SHP77 (cell line): ENCODE measurements around the gene SLC35B4.
"Not testable (repeated sequence)": the region's sequence is repeated elsewhere in the genome, so short reads cannot be mapped to it uniquely, and the experiment has no call there.

ENCODE experiments used
- DNase-seq, 2 experiments: peaks; one replicate each; lab custom pipeline; 2025; lab: John Stamatoyannopoulos, UW

Gene SLC35B4

DNA sequence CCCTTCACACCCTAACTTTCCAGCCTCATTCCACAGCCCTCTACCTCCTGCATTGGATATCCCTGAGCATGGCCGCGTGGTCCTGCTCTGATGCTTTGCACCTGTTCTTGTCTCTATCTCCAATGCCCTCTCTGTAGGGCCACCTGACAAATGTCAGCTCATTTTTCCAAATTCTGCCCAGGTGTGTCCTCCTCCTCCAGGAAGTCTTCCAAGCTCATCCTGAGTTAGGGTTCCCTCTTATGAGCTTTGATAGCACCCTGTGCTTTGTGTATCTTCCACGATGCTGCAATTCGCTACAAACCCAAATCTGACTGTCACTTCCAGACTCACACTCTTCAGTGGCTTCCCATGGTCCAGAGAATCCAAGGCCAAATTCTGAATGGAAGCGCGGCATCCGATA, 14.7 kb upstream of the SLC35B4 start:
- no peak for DNase-seq

DNA sequence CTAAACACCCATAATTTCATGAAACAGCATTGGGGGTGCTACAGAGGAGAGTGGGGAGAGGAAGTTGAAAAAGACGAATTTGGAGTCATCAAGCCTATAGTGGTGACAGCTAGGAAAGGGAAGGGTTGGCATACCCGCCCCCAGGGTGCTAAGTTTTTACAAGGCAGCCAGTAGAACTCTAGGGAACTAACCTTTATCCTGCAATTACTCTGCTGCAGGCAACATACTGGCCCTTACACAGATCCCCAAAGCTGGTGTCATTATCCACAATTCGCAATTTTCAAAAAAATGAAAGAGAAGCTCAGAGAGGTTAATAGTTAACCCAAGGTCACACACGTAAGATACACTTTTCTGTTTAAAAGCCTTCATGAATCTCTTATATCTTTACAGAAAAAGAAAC, 14.2 kb upstream of the SLC35B4 start:
- DNase-seq, result no peak

- no peak for DNase-seq
Observed at GRCh38 chr7:134329614-134330346, 13.1 kb upstream of the SLC35B4 start.

DNA sequence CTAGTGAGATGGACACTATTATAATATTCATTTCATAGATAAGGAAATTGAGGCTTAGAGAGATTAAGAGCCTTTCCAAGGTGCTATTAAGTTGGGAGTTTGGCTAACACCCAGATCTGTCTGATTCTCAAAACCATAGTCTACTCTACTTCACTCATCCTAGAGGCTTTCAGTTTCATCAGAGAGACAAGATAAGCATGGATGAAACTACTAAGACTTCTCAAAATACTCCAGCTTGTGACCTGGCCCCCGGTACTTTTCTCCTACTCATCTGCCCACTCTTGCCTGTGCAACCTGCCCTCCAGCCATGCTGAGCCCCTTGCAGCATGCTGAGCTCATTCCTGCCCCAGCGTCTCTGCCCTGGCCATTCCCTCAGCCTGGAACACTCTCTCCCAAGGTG, 12.2 kb upstream of the SLC35B4 start:
- no peak for DNase-seq

DNA sequence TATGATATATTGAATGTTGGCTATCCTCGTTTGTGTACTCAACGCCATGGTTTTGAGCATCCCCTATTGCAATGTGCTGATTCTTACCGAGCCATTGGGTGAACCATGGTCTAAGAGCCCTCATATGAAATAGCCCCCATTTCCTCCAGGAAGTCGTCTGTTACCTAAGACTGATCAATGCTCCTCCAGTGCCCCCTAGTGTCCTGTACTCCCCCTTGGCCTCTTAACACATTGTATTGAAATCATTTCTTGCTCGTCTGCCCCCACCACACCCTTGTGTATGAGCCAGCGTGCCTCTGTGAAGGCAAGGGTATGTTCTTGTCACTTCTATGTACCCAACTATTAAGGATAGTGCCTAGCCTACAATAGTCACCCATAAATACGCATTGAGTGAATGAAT, 11.2 kb upstream of the SLC35B4 start:
- peak; percentile 36 to 44 for DNase-seq

- DNase-seq, result no peak
Observed at GRCh38 chr7:134324107-134324506, 7.4 kb upstream of the SLC35B4 start.

GRCh38 chr7:134320201-134320600, 3.5 kb upstream of the SLC35B4 start:
- DNase-seq, result no peak

GRCh38 chr7:134318443-134318842, 1.7 kb upstream of the SLC35B4 start:
- no peak for DNase-seq

- DNase-seq, result no peak
Observed at GRCh38 chr7:134317434-134317833, 704 bp upstream of the SLC35B4 start.

- no peak for DNase-seq
Observed at GRCh38 chr7:134315679-134316538, 821 bp downstream of the SLC35B4 start.

DNA sequence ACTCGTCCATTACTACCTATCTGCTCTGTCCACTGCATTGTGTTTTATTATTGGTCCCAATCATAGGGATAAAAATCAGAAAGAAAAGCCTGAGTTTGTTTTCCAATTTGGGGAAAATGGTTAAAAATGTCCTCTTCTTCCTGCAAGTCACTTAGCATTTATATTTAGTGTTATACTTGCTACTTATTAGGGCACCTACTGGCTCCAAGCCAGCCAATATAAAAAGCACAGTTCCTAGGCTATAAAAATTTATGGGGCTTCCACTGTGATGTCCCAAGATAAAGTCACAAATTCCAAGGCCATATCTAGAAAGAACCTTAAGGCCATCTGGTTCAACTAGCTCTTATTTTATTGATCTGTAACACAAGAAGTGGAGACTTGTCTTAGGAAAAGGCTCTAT, 3.2 kb downstream of the SLC35B4 start:
- DNase-seq, result no peak

- no peak for DNase-seq
Observed at GRCh38 chr7:134312717-134313116, 4.0 kb downstream of the SLC35B4 start.

- no peak for DNase-seq
Observed at GRCh38 chr7:134311807-134312206, 4.9 kb downstream of the SLC35B4 start.

- no peak for DNase-seq
Observed at GRCh38 chr7:134308548-134308947, 8.2 kb downstream of the SLC35B4 start.

DNA sequence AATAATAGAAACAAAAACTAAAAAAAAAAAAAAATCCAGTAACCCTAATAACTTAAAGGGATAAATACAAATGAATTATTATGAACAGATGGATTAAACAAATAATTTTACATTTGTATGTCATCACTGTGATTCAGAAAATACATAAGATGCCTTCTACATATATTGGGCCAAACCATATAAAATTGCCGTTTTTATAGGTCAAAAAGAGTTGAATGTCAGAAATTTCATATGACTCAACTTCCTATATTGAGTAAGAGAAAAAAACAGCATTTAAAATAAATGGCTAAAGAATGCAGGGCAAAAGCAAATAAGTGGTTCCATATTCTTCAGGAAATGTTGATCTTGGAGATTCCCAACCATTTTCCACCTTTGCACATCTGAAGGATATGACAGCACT, 9.4 kb downstream of the SLC35B4 start:
- DNase-seq, result no peak

DNA sequence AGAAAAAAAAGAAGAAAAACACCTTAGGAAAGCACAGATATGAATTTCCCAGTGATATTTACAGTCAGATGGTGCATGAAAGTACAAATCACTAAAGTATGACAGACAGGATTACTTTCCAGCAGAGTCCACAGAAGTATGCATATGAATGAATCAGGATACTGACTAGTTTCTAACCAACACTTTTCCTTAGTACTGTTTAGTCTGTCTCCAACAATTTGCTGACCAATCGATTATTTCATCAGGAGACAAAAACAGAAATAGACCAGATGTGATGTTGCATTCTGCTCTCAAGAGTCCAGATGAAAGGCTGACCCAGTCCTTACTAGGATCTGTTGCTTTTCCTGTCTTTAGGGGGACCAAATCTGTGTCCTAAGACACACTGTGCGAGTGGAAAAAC, 14.6 kb downstream of the SLC35B4 start:
- DNase-seq, result no peak

DNA sequence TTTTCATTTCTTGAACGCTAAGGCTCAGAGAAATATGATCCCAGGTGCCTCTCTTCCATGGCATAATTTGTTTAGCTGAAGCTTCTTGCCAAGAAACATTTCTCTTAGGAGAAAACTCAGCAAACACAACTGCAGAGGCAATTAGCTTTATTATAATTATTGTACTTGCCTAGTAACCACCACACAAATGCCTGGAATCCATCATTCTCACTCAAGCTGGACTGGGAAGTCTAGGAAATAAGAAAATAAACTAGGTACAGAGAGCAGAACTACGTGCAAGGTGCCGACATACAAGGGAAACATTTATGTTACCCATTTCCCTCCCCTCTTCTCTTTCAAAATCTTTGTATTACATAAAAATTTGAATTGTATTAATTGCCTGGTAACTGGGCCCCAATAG, 15.1 kb downstream of the SLC35B4 start:
- DNase-seq, result no peak

GRCh38 chr7:134300988-134301387, 15.7 kb downstream of the SLC35B4 start:
- DNase-seq, result no peak

DNA sequence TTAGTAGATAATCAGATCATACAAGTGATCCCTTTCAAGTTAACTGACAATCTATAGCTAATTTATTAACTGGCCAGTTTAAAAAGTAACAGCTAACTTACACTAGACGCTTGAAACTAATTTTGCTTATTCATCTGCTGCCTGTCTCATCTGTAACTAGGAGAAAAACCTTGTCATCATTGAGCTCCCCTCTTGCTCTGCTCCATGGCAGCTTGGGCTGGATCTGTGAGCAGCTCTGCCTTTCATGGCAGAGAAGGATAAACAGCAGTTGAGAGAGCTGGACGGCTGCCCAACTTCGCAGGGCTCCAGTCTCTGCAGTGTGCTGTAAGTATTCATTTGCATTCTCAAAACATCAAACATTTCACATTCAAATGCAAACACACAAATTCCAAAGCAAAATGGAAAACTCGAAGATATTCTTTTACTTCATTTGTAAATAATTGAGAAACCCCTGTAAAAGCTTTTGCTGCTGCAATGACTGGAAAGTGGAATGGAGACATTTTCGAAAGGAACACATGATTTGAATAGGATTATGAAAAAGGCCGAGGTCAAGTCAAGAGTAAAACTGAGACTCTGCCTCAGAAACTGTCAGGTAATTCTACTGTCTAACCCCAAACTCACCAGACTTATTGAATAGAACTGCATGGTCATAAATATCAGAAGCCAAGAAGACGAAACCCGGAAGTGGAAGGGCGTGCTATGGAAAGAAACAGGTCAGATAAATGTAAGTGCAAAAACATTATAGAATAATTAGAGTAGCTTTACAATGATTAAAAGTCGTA, 17.6 kb downstream of the SLC35B4 start:
- DNase-seq, result no peak

GRCh38 chr7:134297489-134297888, 19.2 kb downstream of the SLC35B4 start:
- DNase-seq, result no peak

DNA sequence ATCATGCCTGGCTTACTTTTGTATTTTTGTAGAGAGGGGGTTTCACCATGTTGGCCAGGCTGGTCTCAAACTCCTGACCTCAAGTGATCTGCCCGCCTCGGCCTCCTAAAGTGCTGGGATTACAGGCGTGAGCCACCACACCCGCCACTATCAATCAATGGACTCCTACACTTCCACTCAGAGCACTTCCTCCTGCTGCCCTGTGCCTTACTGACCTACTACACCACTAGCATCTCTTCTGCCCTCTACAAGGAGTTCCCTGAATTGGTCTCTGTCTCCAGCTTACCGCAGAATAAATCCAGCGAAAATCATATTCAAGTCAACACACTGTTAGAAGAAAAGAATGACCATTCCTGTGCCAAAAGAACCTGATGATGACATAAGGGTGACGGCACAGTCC, 20.7 kb downstream of the SLC35B4 start:
- DNase-seq, result not testable (repeated sequence)

- DNase-seq, result no peak
Observed at GRCh38 chr7:134293002-134293740, 23.6 kb downstream of the SLC35B4 start.
